Thoracic aorta endothelial cell (primary cell): ENCODE measurements around the gene HERPUD2. TPM values are rescaled to one million over a fixed set of nuclear protein-coding genes. Genes with fewer than 3 reads are reported as not detected.

Source experiments
- total RNA-seq: library from RNA; depleted of rRNA; stranded (reverse); fragments of >200 nt; gene quantifications from 2 replicates; pipeline ENCODE4 v1.2.3, GENCODE V29; 2012

HERPUD2 gene, protein sequence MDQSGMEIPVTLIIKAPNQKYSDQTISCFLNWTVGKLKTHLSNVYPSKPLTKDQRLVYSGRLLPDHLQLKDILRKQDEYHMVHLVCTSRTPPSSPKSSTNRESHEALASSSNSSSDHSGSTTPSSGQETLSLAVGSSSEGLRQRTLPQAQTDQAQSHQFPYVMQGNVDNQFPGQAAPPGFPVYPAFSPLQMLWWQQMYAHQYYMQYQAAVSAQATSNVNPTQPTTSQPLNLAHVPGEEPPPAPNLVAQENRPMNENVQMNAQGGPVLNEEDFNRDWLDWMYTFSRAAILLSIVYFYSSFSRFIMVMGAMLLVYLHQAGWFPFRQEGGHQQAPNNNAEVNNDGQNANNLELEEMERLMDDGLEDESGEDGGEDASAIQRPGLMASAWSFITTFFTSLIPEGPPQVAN
- 25.3 and 31.6 TPM in 2 replicates for total RNA-seq

DNA sequence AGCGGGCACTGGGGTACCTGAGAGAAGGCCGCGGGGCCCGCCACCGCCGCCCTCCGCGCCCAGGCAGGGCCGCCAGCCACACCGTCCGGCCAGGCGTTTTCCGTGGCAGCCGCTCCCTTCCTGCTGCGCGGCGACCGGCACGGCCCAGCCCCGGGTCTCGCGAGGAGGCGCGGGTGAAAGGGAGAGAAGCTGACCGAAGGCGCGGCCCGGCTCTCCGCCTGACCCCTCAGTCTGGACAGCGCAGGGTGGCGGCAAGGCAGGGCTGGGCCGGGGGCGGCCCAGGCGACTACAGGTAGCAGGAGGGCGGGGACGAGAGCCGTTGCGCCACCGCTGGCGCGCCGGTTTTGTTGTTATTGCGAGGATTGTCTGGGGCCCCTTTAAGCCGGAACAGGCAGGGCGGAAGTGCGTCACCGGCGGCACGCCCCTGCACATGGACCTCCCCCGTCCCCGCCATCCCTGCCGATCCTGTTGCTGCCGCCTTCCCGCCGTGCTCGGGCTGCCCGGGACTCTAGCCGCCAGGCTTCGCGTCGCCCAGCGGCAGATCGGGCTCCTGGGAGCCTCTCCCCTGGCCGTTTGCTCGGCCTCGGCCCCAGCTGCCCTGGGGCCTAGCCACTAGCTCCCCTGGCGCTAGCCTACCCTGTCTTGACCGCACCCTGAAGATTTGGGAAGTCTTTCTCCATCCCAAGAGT lies at the start of gene HERPUD2:
TSS of gene HERPUD2 (minus strand) at position 352 of the 689 bp plus-strand sequence. CDS start 805 bp downstream, outside the sequence.

Other genes starting within 250 kb of the HERPUD2 start
- 299 and 340 TPM in 2 replicates for gene SEPTIN7, start 105.9 kb upstream of the HERPUD2 start, total RNA-seq